Activated T-cell treated with anti-CD3 and anti-CD28 coated beads, Interleukin-2, amount 50 U/mL, for 72 hours (primary cell): ENCODE measurements around the gene PSMC3. TPM values are rescaled to one million over a fixed set of nuclear protein-coding genes. Genes with fewer than 3 reads are reported as not detected.

Source experiments
- ATAC-seq, 2 donors: fragments of 150-1000 bp; cut with Tn5 transposase; replicated peaks in 1 of 2; 2 replicates each; pipeline ENCODE4 v1.10.0; 2021; ENCODE audit warnings: moderate library complexity in 2 of 2, mild to moderate bottlenecking in 1 of 2
- DNase-seq, 2 donors: peaks; one replicate each; pipeline ENCODE4 v3.0.0; 2021 to 2022; ENCODE audit warnings: mixed read lengths in 1 of 2
- H3K27ac Mint-ChIP-seq: one replicate; pipeline ENCODE4 v1.8.0; 2022; ENCODE audit warnings: mild to moderate bottlenecking, moderate library complexity, mixed read lengths
- H3K27me3 Mint-ChIP-seq: one replicate; pipeline ENCODE4 v1.8.0; 2022; ENCODE audit warnings: low read depth, mixed read lengths
- H3K36me3 Mint-ChIP-seq, 2 donors: one replicate each; pipeline ENCODE4 v1.8.0; 2022; ENCODE audit warnings: mixed read lengths in 2 of 2, mild to moderate bottlenecking in 1 of 2; ENCODE audit not compliant: insufficient read depth in 2 of 2
- H3K4me1 Mint-ChIP-seq: one replicate; pipeline ENCODE4 v1.8.0; 2022; ENCODE audit warnings: low read depth, mixed read lengths
- H3K4me3 Mint-ChIP-seq, 2 donors: one replicate each; pipeline ENCODE4 v1.8.0; 2022; ENCODE audit warnings: mild to moderate bottlenecking in 2 of 2, mixed read lengths in 2 of 2, moderate library complexity in 2 of 2
- H3K9me3 Mint-ChIP-seq, 2 donors: one replicate each; pipeline ENCODE4 v1.8.0; 2022; ENCODE audit warnings: mixed read lengths in 2 of 2
- total RNA-seq, 2 donors: library from RNA; stranded (reverse); gene quantifications; one replicate each; pipeline ENCODE4 v1.2.3, GENCODE V29; 2022

Gene PSMC3
- total RNA-seq, 2 donors from 2014 or later: 121 to 149 TPM

DNA sequence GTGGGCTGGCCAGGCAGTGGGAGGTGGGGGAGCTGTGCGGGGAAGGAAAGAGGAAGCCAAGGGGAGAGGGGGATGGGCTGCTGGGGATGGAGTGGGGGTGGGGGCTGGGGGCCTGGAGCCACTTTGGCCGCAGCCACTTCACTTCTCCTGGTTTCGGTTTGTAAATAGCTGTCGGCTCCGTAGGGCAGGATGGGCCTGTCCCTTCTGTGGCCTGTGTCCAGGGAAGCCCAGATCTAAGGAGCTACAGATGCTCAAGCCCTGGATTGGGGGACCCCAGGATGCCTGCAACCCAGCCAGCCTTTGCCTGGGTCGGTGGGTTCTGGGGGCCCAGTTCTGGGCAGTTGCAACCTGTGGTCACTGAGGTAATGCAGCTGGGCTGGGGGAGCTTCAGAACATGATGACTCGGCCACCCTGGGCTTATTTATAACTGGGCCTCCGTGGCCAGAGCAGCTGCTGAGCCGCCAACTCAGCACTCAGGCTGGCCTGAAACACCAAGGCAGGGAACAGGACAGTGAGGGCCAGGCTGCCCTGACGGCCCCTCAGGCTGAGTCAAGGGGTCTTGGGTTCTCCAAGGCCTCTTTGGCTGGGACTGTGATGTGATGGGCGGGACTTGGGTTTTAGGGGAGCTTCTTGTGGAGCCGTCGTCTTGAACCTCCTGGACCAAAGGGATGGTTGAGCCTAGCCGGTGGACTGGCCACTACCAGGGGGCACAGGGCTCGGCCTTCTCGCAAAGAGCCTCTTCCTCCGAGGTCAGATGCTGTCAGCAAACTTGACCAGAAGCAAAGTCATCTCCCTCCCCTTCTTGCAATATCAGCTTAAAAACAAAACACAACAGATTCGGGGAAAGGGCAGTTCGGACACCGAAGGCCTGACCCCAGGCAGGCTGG, 32.8 kb downstream of the PSMC3 start:
- H3K9me3 Mint-ChIP-seq: no peaks in the 10 kb centered on the region
- no peaks in the 10 kb centered on the region for H3K36me3 Mint-ChIP-seq
- DNase-seq (no peak), ATAC-seq (no peak)
- H3K4me1 Mint-ChIP-seq: peaks cover 16% of the 10 kb centered on the region
- peak overlapping the region in 1 of 2 donors; percentile 29 for H3K4me3 Mint-ChIP-seq
- H3K27me3 Mint-ChIP-seq: no peaks in the 10 kb centered on the region
- H3K27ac Mint-ChIP-seq: no peak overlapping the region

DNA sequence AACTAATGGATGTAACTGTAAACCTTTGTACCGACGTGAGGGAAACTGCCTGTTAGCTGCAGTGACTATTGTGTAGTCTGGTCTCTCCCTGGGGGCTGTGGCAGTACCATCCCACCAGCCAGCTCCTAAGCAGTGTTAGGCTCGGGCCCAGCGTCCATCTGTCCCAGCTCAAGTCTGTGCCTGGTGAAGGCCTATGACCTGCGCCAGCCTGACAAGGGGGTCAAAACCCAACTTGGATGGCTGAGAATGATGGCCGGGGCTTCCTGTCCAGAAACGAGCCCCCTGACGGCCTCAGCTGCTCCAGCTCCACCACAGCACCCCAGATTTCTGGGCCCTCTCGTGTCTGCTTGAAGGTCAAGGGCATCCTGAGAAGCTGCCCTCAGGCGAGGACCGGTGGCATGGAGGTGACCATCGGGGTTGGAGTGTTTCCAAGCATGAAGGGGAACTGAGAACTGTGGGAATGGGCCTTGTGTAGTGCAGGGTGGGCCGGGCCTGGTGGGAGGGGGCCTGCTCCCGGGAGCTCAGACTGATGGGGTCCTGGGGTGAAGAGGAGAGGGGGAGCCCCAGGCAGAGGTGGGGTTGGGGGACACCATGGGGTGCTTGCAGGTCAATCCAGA, 33.6 kb downstream of the PSMC3 start:
- Mint-ChIP-seq H3K27ac (no peak overlapping the region), H3K9me3 (no peaks in the 10 kb centered on the region), H3K27me3 (no peaks in the 10 kb centered on the region), H3K4me1 (peaks cover 16% of the 10 kb centered on the region), H3K36me3 (no peaks in the 10 kb centered on the region), H3K4me3 (no peak overlapping the region)
- DNase-seq (no peak), ATAC-seq (no peak)

DNA sequence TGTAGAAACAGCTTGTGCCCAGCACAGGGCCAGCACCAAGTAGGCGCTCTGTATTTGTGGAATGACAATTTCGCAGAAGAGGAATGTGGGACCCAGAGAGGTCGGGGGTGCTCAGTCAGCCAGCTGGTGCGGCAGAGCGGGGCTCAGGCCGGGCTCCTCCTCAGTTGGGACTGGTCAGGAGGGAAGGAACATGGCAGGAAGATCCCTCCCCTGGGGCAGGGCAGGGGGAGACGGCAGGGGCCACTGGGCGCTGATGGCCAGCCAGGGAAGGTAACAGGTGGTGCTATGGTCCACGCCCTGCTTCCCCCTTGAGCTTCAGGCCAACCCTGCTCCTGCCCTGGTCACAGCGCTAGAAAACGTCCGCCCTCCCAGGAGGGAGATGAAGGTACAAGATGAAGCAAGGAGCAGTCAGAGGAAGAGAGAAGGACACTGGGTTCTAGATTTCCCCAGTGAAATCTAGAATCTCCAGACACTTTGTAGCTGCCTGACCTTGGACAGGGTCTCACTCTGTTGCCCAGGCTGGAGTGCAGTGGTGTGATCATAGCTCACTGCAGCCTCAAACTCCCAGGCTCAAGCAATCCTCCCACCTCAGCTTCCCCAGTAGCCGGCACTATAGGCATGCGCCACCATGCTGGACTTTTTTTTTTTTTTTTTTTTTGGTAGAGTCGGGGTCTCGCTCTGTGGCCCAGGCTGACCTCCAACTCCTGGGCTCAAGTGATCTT, 34.4 kb downstream of the PSMC3 start:
- Mint-ChIP-seq H3K9me3 (no peaks in the 10 kb centered on the region), H3K27me3 (no peaks in the 10 kb centered on the region), H3K4me1 (peaks cover 16% of the 10 kb centered on the region), H3K27ac (no peak overlapping the region), H3K4me3 (no peak overlapping the region), H3K36me3 (no peaks in the 10 kb centered on the region)
- DNase-seq (no peak), ATAC-seq (no peak)

DNA sequence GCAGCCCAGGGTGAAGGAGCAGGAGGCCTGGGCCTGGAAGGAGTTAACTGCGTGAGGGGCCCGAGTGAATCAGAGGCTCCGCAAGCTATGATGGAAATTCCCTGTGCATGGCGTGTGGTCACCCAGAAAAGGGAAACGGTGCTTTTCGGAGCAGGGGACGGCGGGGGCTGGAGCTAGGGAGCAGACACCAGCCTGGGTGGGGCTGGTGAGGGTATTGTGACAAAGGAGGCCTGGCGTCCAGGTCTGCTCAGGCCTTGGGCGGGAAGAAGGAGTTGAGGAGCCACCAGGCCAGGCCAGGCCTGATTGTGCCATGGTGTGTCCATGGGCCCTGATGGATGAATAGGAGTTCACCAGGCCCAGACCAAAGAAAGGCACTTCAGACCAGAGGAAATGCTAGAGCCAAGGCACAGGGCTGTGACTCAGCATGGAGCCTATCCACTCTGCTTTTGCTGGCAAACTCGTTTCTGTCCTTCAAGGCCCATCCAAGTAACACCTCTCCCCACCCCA, 35.1 kb downstream of the PSMC3 start:
- H3K36me3 Mint-ChIP-seq: no peaks in the 10 kb centered on the region
- no peak for ATAC-seq
- no peaks in the 10 kb centered on the region for H3K9me3 Mint-ChIP-seq
- H3K27ac Mint-ChIP-seq: no peak overlapping the region
- no peak overlapping the region for H3K4me3 Mint-ChIP-seq
- no peaks in the 10 kb centered on the region for H3K27me3 Mint-ChIP-seq
- H3K4me1 Mint-ChIP-seq: peaks cover 16% of the 10 kb centered on the region
- no peak for DNase-seq

DNA sequence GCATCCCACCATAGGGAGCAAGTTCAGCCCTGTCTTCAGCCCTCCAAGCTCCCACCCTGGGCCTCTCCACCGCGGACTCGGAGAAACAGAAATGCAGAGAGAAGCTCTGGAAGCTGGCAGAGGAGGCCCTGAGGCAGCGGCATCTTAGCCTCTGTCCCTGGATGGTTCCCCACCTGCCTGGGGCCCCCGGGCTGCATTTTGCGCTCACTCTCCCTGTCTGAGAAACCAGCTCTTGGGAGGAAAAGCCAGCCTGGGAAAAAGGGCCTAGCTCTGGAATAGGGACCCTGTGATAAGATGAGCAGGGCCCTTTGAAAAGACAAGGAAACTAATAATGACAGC, 35.8 kb downstream of the PSMC3 start:
- Mint-ChIP-seq H3K27me3 (no peaks in the 10 kb centered on the region), H3K4me3 (no peak overlapping the region), H3K4me1 (peaks cover 16% of the 10 kb centered on the region), H3K9me3 (no peaks in the 10 kb centered on the region), H3K36me3 (no peaks in the 10 kb centered on the region), H3K27ac (no peak overlapping the region)
- no peak for ATAC-seq
- DNase-seq: no peak

DNA sequence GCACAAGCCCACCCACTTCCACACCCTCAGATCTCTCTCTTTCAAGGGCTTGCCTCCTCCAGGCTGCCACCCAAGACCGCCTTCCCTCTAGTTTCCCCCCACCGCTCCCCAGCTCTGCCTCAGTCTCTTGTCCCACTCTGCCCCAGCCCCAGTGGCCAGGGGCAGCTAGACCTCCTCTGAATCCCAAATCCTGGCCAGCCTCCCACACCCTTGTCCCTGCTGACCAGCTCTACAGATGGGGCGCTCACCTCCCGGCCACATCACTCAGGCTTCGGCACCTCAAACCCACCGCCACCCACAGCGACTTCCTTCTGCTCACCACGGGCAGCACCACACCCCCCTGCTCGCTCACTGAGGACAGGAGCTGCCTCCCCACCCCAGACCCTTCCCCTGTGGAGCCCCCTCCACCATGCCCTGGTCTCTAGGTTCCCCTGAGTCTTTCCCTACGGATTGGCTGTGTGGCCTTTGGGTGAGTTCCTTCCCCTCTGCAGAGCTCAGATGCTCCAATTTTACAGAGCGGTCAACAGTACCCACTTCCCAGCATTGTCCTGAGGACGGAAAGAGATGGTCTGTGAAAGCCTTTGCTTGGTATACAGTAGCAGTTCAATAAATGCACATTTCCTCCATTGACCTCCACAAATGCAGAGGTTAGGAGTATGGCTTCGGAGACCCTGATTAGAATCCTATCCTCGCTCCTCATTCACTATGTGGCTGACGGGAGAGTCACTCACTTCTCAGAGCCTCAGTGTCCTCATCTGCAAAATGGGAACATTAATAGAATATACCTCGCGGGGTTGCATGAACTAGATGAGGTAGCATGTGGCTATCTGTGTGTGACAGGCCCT, 36.4 kb downstream of the PSMC3 start:
- H3K36me3 Mint-ChIP-seq: no peaks in the 10 kb centered on the region
- DNase-seq (no peak), ATAC-seq (peak; percentile 20 to 24)
- H3K27ac Mint-ChIP-seq: no peak overlapping the region
- H3K9me3 Mint-ChIP-seq: no peaks in the 10 kb centered on the region
- peaks cover 16% of the 10 kb centered on the region for H3K4me1 Mint-ChIP-seq
- no peaks in the 10 kb centered on the region for H3K27me3 Mint-ChIP-seq
- H3K4me3 Mint-ChIP-seq: no peak overlapping the region

DNA sequence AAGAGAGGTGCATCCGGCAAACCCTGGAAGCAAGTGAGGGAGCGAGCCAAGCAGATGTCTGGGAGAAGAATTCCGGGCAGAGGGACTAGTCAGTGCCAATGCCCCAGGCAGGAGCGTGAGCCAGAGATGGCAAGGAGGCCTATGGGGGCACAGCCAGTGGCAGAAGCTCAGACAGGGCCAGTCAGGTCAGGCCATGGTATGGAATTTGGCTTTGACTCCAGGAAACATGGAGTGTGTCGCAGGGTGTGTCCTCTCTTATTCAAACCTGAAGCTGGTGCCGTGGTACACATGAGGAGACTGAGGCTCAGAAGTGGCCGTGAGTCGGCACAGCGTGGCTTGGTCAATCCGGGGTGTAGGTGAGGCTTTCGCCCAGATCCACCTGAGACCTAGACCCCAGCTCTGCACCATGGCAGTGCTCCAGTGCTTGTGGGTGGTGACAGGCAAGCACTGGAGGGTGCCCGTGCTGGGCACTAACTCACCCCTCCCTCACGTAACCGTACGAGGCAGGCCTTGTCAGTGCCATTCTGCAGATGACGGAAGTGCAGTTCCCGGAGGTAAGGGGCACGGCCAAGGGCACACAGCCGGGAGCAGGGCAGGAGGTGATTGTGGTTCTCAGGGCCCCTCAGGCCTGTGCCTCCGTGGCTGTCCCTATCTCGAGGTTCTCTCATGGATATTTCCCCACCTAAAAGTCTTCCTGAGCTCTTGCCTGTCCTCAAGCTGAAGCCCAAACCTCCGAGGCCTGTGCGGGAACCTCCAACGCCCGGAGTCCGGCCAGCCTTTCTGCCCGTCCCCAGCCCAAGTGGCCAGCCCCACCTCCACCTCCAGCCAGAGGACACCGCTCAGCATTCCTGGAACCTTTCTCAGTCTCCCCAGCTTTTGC, 37.3 kb downstream of the PSMC3 start:
- Mint-ChIP-seq H3K9me3 (no peaks in the 10 kb centered on the region), H3K36me3 (no peaks in the 10 kb centered on the region), H3K27ac (no peak overlapping the region), H3K4me1 (peaks cover 8% of the 10 kb centered on the region), H3K27me3 (no peaks in the 10 kb centered on the region), H3K4me3 (no peak overlapping the region)
- ATAC-seq: no peak
- DNase-seq: no peak

DNA sequence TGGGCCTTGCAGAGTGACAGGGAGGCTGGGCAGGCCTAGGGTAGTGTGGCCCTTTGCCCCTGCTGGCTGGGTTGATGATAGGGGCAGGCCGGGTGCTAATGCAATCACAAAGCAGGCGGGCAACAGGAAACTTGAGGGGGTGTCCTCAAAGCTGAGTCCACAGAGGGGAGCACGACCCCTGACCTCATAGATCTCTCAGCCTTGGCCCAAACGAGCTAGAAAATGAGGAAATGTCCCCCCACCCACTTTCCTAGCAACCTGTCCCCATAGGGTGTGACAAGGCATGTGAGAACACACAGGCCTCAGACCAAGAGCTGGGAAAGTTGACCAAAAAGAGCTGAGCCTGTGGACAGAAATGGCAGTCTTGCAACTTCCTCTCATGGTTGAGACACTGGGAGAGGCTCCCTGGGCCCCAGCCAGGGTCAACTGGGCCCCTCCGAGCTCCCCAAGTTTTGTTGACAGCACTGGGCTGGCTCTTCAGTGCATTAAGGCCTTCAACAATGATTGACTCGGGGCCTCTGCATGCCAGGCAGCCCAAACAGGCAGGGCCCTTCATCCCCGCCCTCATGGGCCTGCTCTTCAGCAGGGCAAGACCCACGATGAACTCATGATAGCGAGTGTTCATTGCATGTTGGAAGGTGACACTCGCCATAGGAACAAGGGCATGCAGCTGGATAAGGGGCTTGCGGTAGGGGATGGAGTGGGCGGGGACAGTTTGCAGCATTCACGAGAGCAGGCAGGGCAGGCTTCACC, 38.1 kb downstream of the PSMC3 start:
- no peak for ATAC-seq
- Mint-ChIP-seq H3K4me1 (peaks cover 7% of the 10 kb centered on the region), H3K9me3 (no peaks in the 10 kb centered on the region), H3K36me3 (no peaks in the 10 kb centered on the region), H3K27ac (no peak overlapping the region), H3K4me3 (no peak overlapping the region), H3K27me3 (no peaks in the 10 kb centered on the region)
- no peak for DNase-seq

DNA sequence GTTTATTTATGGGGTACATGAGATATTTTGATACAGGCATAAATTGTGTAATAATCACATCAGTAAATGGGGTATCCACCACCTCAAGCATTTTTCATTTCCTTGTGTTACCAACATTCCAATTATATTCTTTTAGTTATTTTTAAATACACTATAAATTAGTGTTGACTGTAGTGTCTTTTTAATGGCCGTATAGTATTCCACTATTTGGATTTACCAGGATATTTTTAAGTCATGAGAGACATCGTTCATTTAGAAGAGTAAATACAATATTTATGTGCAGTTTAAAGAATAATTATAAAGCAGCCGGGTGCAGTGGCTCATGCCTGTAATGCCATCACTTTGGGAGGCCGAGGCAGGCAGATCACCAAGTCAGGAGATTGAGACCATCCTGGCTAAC, 41.7 kb downstream of the PSMC3 start:
- Mint-ChIP-seq H3K4me1 (peaks cover under 1% of the 10 kb centered on the region), H3K36me3 (no peaks in the 10 kb centered on the region), H3K4me3 (no peak overlapping the region), H3K27me3 (no peaks in the 10 kb centered on the region), H3K27ac (no peak overlapping the region), H3K9me3 (no peaks in the 10 kb centered on the region)
- ATAC-seq: no peak
- no peak for DNase-seq

DNA sequence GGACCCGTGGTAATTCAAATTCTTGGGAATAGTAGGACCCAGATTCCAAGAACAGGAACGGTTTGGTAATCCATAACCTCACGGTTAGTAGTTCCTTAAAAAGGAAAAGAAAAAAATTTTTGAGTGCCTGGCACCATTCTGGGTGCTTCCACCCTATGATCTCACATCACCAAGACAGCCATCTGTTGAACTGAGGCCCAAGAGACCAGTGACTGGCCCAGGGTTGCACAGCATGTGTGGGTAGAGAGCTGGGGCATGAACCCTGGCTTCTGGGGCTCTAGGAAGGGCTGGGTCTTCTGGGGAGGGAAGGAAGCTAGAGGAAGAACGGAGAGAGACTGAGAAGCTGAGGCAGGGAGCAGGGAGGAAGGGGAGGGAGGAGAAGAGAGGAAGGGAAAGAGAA, 43.2 kb downstream of the PSMC3 start:
- Mint-ChIP-seq H3K36me3 (no peaks in the 10 kb centered on the region), H3K4me1 (no peaks in the 10 kb centered on the region), H3K4me3 (no peak overlapping the region), H3K27me3 (no peaks in the 10 kb centered on the region), H3K27ac (no peak overlapping the region), H3K9me3 (no peaks in the 10 kb centered on the region)
- no peak for ATAC-seq
- DNase-seq: no peak

DNA sequence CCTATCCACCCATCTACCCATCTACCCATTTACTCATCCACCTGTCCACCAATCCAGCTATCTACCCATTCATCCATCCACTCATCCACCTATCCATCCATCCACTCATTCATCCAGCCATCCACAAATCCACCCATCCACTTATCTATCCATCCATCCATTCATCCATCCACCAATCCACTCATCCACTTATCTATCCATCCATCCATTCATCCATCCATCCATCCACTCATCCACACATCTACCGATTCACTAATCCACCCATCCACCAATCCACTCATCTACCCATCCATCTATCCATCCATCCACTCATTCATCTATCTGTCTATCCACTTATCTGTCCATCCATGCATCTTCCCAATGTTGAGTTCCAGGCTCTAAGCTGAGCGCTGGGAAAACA, 46.2 kb downstream of the PSMC3 start:
- H3K9me3 Mint-ChIP-seq: no peaks in the 10 kb centered on the region
- H3K4me3 Mint-ChIP-seq: no peak overlapping the region
- no peak for ATAC-seq
- H3K27ac Mint-ChIP-seq: no peak overlapping the region
- H3K4me1 Mint-ChIP-seq: no peaks in the 10 kb centered on the region
- no peaks in the 10 kb centered on the region for H3K27me3 Mint-ChIP-seq
- DNase-seq: no peak
- no peaks in the 10 kb centered on the region for H3K36me3 Mint-ChIP-seq
